Endothelial cell (in vitro differentiated cells): Measurements from ENCODE around the gene GJC2. TPM values are rescaled to one million over a fixed set of nuclear protein-coding genes. Genes with fewer than 3 reads are reported as not detected.

Source experiments
- DNase-seq: peaks from one replicate; pipeline ENCODE4 v3.0.0; 2021; ENCODE audit warnings: low spot score
- H3K27ac Mint-ChIP-seq: one replicate; pipeline ENCODE4 v1.8.0; 2021; ENCODE audit warnings: mixed read lengths, inconsistent platforms; ENCODE audit not compliant: unreplicated experiment
- H3K27me3 Mint-ChIP-seq: one replicate; pipeline ENCODE4 v1.8.0; 2021; ENCODE audit warnings: mild to moderate bottlenecking, moderate library complexity, mixed read lengths, inconsistent platforms; ENCODE audit not compliant: unreplicated experiment
- H3K36me3 Mint-ChIP-seq: one replicate; pipeline ENCODE4 v1.8.0; 2021; ENCODE audit warnings: mild to moderate bottlenecking, low read depth, mixed read lengths, inconsistent platforms; ENCODE audit not compliant: unreplicated experiment
- H3K4me1 Mint-ChIP-seq: one replicate; pipeline ENCODE4 v1.8.0; 2021; ENCODE audit warnings: mild to moderate bottlenecking, mixed read lengths, inconsistent platforms; ENCODE audit not compliant: unreplicated experiment
- H3K4me3 Mint-ChIP-seq: one replicate; pipeline ENCODE4 v1.8.0; 2021; ENCODE audit warnings: mild to moderate bottlenecking, mixed read lengths, inconsistent platforms; ENCODE audit not compliant: unreplicated experiment
- H3K9me3 Mint-ChIP-seq: one replicate; pipeline ENCODE4 v1.8.0; 2021; ENCODE audit warnings: mixed read lengths, inconsistent platforms; ENCODE audit not compliant: unreplicated experiment
- CTCF ChIP-seq: fragments of 200-600 bp; sonication (generic); IDR thresholded peaks from one replicate; pipeline ENCODE4 v1.5.0; 2021; ENCODE audit warnings: antibody characterized with exemption; ENCODE audit not compliant: unreplicated experiment
- total RNA-seq: library from RNA; stranded (reverse); fragmentation: NEBNext Ultra II Directional; extraction: Animal tissue kit (Norgen Biotek cat#: 25700); gene quantifications from one replicate; pipeline ENCODE4 v1.2.1, GENCODE V29; 2021; ENCODE audit not compliant: unreplicated experiment

GJC2 gene
- total RNA-seq, 1 donor from 2014 or later: 13.0 TPM

- H3K27ac Mint-ChIP-seq: no peak overlapping the region
- peaks cover 9% of the 10 kb centered on the region for H3K4me1 Mint-ChIP-seq
- no peak overlapping the region for H3K4me3 Mint-ChIP-seq
- peaks cover 6% of the 10 kb centered on the region for H3K27me3 Mint-ChIP-seq
- no peak for TF ChIP-seq CTCF
- no peaks in the 10 kb centered on the region for H3K36me3 Mint-ChIP-seq
- no peaks in the 10 kb centered on the region for H3K9me3 Mint-ChIP-seq
- DNase-seq: no peak
Observed at GRCh38 chr1:228136901-228137300, 12.8 kb upstream of the GJC2 start.

GRCh38 chr1:228139406-228139930, 10.3 kb upstream of the GJC2 start:
- no peak for DNase-seq
- Mint-ChIP-seq H3K27me3 (peaks cover 11% of the 10 kb centered on the region), H3K4me1 (peaks cover 25% of the 10 kb centered on the region), H3K4me3 (peak overlapping the region; percentile 94), H3K36me3 (peaks cover 8% of the 10 kb centered on the region), H3K9me3 (no peaks in the 10 kb centered on the region), H3K27ac (peak overlapping the region; percentile 94)
- TF ChIP-seq CTCF: no peak

GRCh38 chr1:228139931-228140723, 9.6 kb upstream of the GJC2 start, which contains the start of gene GUK1:
Gene GUK1, plus strand, starts transcription at chr1:228140279. Its CDS starts 24 bp downstream, at chr1:228140303.
- TF ChIP-seq CTCF: no peak
- Mint-ChIP-seq H3K9me3 (no peaks in the 10 kb centered on the region), H3K27me3 (peaks cover 11% of the 10 kb centered on the region), H3K27ac (peak within 1 kb of the TSS; percentile 94), H3K36me3 (peaks cover 8% of the 10 kb centered on the region), H3K4me3 (peak within 1 kb of the TSS; percentile 94), H3K4me1 (peaks cover 25% of the 10 kb centered on the region)
- peak; percentile 99 for DNase-seq

- H3K36me3 Mint-ChIP-seq: peaks cover 8% of the 10 kb centered on the region
- TF ChIP-seq CTCF: no peak
- DNase-seq: no peak
- peaks cover 11% of the 10 kb centered on the region for H3K27me3 Mint-ChIP-seq
- H3K4me1 Mint-ChIP-seq: peaks cover 25% of the 10 kb centered on the region
- peak overlapping the region; percentile 94 for H3K4me3 Mint-ChIP-seq
- H3K27ac Mint-ChIP-seq: peak overlapping the region; percentile 80
- no peaks in the 10 kb centered on the region for H3K9me3 Mint-ChIP-seq
Observed at GRCh38 chr1:228140724-228141225, 9.0 kb upstream of the GJC2 start.
